HCT116 (cell line): Measurements from ENCODE around the gene IGSF23.

Source experiments
- ATF3 ChIP-seq: IDR thresholded peaks from 2 replicates; pipeline ENCODE4 v1.6.1; 2012
- EGR1 ChIP-seq: IDR thresholded peaks from 2 replicates; pipeline ENCODE4 v1.6.1; 2012; ENCODE audit warnings: low read depth
- EZH2 ChIP-seq: fragments of 200-600 bp; sonication (generic); IDR thresholded peaks from 2 replicates; pipeline ENCODE4 v1.6.1; 2017; ENCODE audit warnings: antibody characterized with exemption, mixed run types
- POLR2A ChIP-seq: IDR thresholded peaks from 2 replicates; pipeline ENCODE4 v1.7.0; 2011; ENCODE audit warnings: borderline replicate concordance; ENCODE audit not compliant: insufficient read depth, insufficient read length; ENCODE audit errors: extremely low read depth
- POLR2AphosphoS5 ChIP-seq: IDR thresholded peaks from 2 replicates; pipeline ENCODE4 v1.6.1; 2011; ENCODE audit warnings: mild to moderate bottlenecking, low read depth, low read length, moderate library complexity
- RAD21 ChIP-seq: IDR thresholded peaks from 2 replicates; pipeline ENCODE4 v1.6.1; 2012; ENCODE audit warnings: low read depth, mild to moderate bottlenecking
- REST ChIP-seq: IDR thresholded peaks from 2 replicates; pipeline ENCODE4 v1.6.1; 2012; ENCODE audit warnings: low read depth
- SIN3A ChIP-seq: IDR thresholded peaks from 2 replicates; pipeline ENCODE4 v1.6.1; 2012; ENCODE audit warnings: low read depth
- TCF7L2 ChIP-seq: IDR thresholded peaks from 2 replicates; pipeline ENCODE4 v1.7.0; 2011; ENCODE audit warnings: borderline replicate concordance, inconsistent platforms; ENCODE audit not compliant: insufficient read depth, insufficient read length; ENCODE audit errors: extremely low read depth
- YY1 ChIP-seq: IDR thresholded peaks from 2 replicates; pipeline ENCODE4 v1.6.1; 2011; ENCODE audit warnings: low read length, low read depth, moderate library complexity, mild to moderate bottlenecking; ENCODE audit not compliant: insufficient replicate concordance; ENCODE audit errors: extremely low read depth
- TF ChIP-seq, protein P1 (sequence below), 3 experiments: fragments of 200-600 bp in 1 of 3; sonication (generic) in 1 of 3; IDR thresholded peaks in 2 of 3; conservative IDR thresholded peaks in 1 of 3; 2 replicates each; pipeline ENCODE4 v1.5.1; 2012 to 2017; ENCODE audit warnings: low read depth in 2 of 3, low read length in 2 of 3, antibody characterized with exemption in 1 of 3, borderline replicate concordance in 1 of 3, control low read depth in 1 of 3, mild to moderate bottlenecking in 1 of 3, mixed read lengths in 1 of 3, mixed run types in 1 of 3, moderate library complexity in 1 of 3; ENCODE audit not compliant: insufficient read depth in 1 of 3
- TF ChIP-seq, protein P2 (sequence below): IDR thresholded peaks from 2 replicates; pipeline ENCODE4 v1.6.1; 2011; ENCODE audit warnings: mild to moderate bottlenecking, low read length, moderate library complexity; ENCODE audit not compliant: insufficient replicate concordance; ENCODE audit errors: extremely low read depth

DNA sequence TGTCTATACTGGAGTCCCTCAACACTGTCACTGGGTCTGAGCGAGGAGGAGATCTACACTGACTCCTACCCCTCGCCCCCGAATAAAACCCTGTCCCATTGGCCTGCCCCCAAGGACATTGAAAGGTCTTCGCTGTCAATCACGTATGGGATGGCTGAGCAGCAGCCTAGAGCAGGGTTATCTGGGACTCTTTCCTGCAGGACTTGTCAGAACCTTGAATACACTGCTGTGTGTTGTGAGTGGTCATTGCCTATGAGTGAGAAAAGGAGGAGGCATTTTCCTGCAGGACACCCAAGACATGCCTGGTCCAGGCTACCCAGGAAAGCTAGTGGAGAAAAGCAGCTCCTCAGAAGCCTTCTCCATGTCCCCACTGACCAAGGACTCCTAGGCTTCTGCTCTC is 40.0 kb downstream of the IGSF23 start:
- TF ChIP-seq RAD21 (no peak), REST (no peak), ATF3 (no peak), SIN3A (no peak), POLR2AphosphoS5 (no peak), TCF7L2 (no peak), EZH2 (no peak), POLR2A (no peak), YY1 (no peak), EGR1 (no peak)
- TF ChIP-seq, protein P1, sequence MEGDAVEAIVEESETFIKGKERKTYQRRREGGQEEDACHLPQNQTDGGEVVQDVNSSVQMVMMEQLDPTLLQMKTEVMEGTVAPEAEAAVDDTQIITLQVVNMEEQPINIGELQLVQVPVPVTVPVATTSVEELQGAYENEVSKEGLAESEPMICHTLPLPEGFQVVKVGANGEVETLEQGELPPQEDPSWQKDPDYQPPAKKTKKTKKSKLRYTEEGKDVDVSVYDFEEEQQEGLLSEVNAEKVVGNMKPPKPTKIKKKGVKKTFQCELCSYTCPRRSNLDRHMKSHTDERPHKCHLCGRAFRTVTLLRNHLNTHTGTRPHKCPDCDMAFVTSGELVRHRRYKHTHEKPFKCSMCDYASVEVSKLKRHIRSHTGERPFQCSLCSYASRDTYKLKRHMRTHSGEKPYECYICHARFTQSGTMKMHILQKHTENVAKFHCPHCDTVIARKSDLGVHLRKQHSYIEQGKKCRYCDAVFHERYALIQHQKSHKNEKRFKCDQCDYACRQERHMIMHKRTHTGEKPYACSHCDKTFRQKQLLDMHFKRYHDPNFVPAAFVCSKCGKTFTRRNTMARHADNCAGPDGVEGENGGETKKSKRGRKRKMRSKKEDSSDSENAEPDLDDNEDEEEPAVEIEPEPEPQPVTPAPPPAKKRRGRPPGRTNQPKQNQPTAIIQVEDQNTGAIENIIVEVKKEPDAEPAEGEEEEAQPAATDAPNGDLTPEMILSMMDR (IDR thresholded peaks at IDR 0.05 in 2 of 3, conservative IDR thresholded peaks at IDR 0.05 in 1 of 3; ENCODE audit: borderline replicate concordance in 1 of 3, insufficient read depth in 1 of 3, low read depth in 2 of 3, low read length in 2 of 3), result no peak
- TF ChIP-seq, protein P2, sequence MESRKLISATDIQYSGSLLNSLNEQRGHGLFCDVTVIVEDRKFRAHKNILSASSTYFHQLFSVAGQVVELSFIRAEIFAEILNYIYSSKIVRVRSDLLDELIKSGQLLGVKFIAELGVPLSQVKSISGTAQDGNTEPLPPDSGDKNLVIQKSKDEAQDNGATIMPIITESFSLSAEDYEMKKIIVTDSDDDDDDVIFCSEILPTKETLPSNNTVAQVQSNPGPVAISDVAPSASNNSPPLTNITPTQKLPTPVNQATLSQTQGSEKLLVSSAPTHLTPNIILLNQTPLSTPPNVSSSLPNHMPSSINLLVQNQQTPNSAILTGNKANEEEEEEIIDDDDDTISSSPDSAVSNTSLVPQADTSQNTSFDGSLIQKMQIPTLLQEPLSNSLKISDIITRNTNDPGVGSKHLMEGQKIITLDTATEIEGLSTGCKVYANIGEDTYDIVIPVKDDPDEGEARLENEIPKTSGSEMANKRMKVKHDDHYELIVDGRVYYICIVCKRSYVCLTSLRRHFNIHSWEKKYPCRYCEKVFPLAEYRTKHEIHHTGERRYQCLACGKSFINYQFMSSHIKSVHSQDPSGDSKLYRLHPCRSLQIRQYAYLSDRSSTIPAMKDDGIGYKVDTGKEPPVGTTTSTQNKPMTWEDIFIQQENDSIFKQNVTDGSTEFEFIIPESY, result no peak
